ENCODE results near the gene RC3H1.
"Not testable (repeated sequence)": the region's sequence is repeated elsewhere in the genome, so short reads cannot be mapped to it uniquely, and the experiment has no call there.

DNA sequence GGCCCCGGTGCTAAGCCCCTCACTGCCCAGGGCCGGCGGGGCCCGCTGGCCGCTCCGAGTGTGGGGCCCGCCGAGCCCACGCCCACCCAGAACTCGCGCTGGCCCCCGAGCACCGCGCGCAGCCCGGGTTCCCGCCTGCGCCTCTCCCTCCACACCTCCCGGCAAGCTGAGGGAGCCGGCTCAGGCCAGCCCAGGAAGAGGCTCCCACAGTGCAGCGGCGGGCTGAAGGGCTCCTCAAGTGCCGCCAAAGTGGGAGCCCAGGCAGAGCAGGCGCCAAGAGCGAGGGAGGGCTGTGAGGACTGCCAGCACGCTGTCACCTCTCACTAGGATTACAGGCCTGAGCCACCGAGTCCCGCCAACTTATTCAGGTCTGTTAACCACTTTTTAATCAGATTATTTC lies 34.5 kb upstream of the RC3H1 start:
- TF ChIP-seq, protein P1, sequence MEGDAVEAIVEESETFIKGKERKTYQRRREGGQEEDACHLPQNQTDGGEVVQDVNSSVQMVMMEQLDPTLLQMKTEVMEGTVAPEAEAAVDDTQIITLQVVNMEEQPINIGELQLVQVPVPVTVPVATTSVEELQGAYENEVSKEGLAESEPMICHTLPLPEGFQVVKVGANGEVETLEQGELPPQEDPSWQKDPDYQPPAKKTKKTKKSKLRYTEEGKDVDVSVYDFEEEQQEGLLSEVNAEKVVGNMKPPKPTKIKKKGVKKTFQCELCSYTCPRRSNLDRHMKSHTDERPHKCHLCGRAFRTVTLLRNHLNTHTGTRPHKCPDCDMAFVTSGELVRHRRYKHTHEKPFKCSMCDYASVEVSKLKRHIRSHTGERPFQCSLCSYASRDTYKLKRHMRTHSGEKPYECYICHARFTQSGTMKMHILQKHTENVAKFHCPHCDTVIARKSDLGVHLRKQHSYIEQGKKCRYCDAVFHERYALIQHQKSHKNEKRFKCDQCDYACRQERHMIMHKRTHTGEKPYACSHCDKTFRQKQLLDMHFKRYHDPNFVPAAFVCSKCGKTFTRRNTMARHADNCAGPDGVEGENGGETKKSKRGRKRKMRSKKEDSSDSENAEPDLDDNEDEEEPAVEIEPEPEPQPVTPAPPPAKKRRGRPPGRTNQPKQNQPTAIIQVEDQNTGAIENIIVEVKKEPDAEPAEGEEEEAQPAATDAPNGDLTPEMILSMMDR (IDR thresholded peaks at IDR 0.05; ENCODE audit: low read length) = not testable (repeated sequence)
- not testable (repeated sequence) for TF ChIP-seq EZH2 (optimal IDR thresholded peaks at IDR 0.05; ENCODE audit: low read depth, low read length); EZH2phosphoT487 (IDR thresholded peaks at IDR 0.05; ENCODE audit: low read length)

Data from MM.1S (cell line).